HEK293 (cell line): ENCODE data around the gene R3HDM2.

Experiments used
- TCF7L2 ChIP-seq: IDR thresholded peaks from 2 replicates; pipeline ENCODE4 v1.6.1; 2011; ENCODE audit warnings: low read depth, mild to moderate bottlenecking, inconsistent platforms, low read length, moderate library complexity, borderline replicate concordance
- TF ChIP-seq, protein P1 (sequence below): fragments of 450-650 bp; formaldehyde crosslinking; IDR thresholded peaks from 2 replicates; pipeline ENCODE4 v1.5.1; 2016; ENCODE audit warnings: missing biosample characterization, missing genetic modification characterization

GRCh38 chr12:57388425-57388824 is 42.4 kb downstream of the R3HDM2 start:
- no peak for TF ChIP-seq TCF7L2
- TF ChIP-seq, protein P1, sequence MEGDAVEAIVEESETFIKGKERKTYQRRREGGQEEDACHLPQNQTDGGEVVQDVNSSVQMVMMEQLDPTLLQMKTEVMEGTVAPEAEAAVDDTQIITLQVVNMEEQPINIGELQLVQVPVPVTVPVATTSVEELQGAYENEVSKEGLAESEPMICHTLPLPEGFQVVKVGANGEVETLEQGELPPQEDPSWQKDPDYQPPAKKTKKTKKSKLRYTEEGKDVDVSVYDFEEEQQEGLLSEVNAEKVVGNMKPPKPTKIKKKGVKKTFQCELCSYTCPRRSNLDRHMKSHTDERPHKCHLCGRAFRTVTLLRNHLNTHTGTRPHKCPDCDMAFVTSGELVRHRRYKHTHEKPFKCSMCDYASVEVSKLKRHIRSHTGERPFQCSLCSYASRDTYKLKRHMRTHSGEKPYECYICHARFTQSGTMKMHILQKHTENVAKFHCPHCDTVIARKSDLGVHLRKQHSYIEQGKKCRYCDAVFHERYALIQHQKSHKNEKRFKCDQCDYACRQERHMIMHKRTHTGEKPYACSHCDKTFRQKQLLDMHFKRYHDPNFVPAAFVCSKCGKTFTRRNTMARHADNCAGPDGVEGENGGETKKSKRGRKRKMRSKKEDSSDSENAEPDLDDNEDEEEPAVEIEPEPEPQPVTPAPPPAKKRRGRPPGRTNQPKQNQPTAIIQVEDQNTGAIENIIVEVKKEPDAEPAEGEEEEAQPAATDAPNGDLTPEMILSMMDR (tag by site-specific recombination) = no peak
